ENCODE measurements around the gene CIDEA. TPM values are rescaled to one million over a fixed set of nuclear protein-coding genes. Genes with fewer than 3 reads are reported as not detected.

Gene CIDEA
- total RNA-seq, 1 donor from 2014 or later, result 0.97 TPM

- Mint-ChIP-seq H3K4me1 (ENCODE audit: unreplicated experiment) (peaks cover 22% of the 10 kb centered on the region), H3K27me3 (ENCODE audit: unreplicated experiment) (peaks cover 25% of the 10 kb centered on the region), H3K36me3 (ENCODE audit: low read depth, unreplicated experiment) (no peaks in the 10 kb centered on the region), H3K9me3 (ENCODE audit: unreplicated experiment) (no peaks in the 10 kb centered on the region), H3K4me3 (ENCODE audit: unreplicated experiment) (no peak overlapping the region), H3K27ac (ENCODE audit: unreplicated experiment) (no peak overlapping the region)
- DNase-seq (ENCODE audit: low spot score), result no peak
- no peak for TF ChIP-seq CTCF (IDR thresholded peaks at IDR 0.05; ENCODE audit: unreplicated experiment)
These were observed 2.9 kb upstream of the CIDEA start for GRCh38 chr18:12251311-12251710.

GRCh38 chr18:12252061-12252460 lies 2.1 kb upstream of the CIDEA start:
- no peak overlapping the region for H3K27ac Mint-ChIP-seq (ENCODE audit: unreplicated experiment)
- no peaks in the 10 kb centered on the region for H3K36me3 Mint-ChIP-seq (ENCODE audit: low read depth, unreplicated experiment)
- peaks cover 25% of the 10 kb centered on the region for H3K27me3 Mint-ChIP-seq (ENCODE audit: unreplicated experiment)
- H3K4me1 Mint-ChIP-seq (ENCODE audit: unreplicated experiment), result peaks cover 29% of the 10 kb centered on the region
- H3K4me3 Mint-ChIP-seq (ENCODE audit: unreplicated experiment), result no peak overlapping the region
- no peak for DNase-seq (ENCODE audit: low spot score)
- TF ChIP-seq CTCF (IDR thresholded peaks at IDR 0.05; ENCODE audit: unreplicated experiment), result no peak
- H3K9me3 Mint-ChIP-seq (ENCODE audit: unreplicated experiment), result no peaks in the 10 kb centered on the region

GRCh38 chr18:12253027-12253426 lies 1.1 kb upstream of the CIDEA start:
- Mint-ChIP-seq H3K36me3 (ENCODE audit: low read depth, unreplicated experiment) (no peaks in the 10 kb centered on the region), H3K9me3 (ENCODE audit: unreplicated experiment) (no peaks in the 10 kb centered on the region), H3K27me3 (ENCODE audit: unreplicated experiment) (peaks cover 22% of the 10 kb centered on the region), H3K4me3 (ENCODE audit: unreplicated experiment) (no peak overlapping the region), H3K4me1 (ENCODE audit: unreplicated experiment) (peaks cover 39% of the 10 kb centered on the region), H3K27ac (ENCODE audit: unreplicated experiment) (no peak overlapping the region)
- no peak for DNase-seq (ENCODE audit: low spot score)
- no peak for TF ChIP-seq CTCF (IDR thresholded peaks at IDR 0.05; ENCODE audit: unreplicated experiment)

GRCh38 chr18:12253663-12254135 lies 462 bp upstream of the CIDEA start:
- H3K9me3 Mint-ChIP-seq (ENCODE audit: unreplicated experiment), result no peaks in the 10 kb centered on the region
- H3K4me3 Mint-ChIP-seq (ENCODE audit: unreplicated experiment), result peak overlapping the region; percentile 47
- H3K4me1 Mint-ChIP-seq (ENCODE audit: unreplicated experiment), result peaks cover 43% of the 10 kb centered on the region
- peaks cover 22% of the 10 kb centered on the region for H3K27me3 Mint-ChIP-seq (ENCODE audit: unreplicated experiment)
- no peak for TF ChIP-seq CTCF (IDR thresholded peaks at IDR 0.05; ENCODE audit: unreplicated experiment)
- DNase-seq (ENCODE audit: low spot score), result no peak
- H3K36me3 Mint-ChIP-seq (ENCODE audit: low read depth, unreplicated experiment), result no peaks in the 10 kb centered on the region
- no peak overlapping the region for H3K27ac Mint-ChIP-seq (ENCODE audit: unreplicated experiment)

- H3K27ac Mint-ChIP-seq (ENCODE audit: unreplicated experiment), result no peak overlapping the region
- no peak overlapping the region for H3K4me3 Mint-ChIP-seq (ENCODE audit: unreplicated experiment)
- TF ChIP-seq CTCF (IDR thresholded peaks at IDR 0.05; ENCODE audit: unreplicated experiment), result no peak
- H3K36me3 Mint-ChIP-seq (ENCODE audit: low read depth, unreplicated experiment), result no peaks in the 10 kb centered on the region
- peaks cover 46% of the 10 kb centered on the region for H3K4me1 Mint-ChIP-seq (ENCODE audit: unreplicated experiment)
- H3K9me3 Mint-ChIP-seq (ENCODE audit: unreplicated experiment), result no peaks in the 10 kb centered on the region
- DNase-seq (ENCODE audit: low spot score), result no peak
- peaks cover 22% of the 10 kb centered on the region for H3K27me3 Mint-ChIP-seq (ENCODE audit: unreplicated experiment)
These were observed 805 bp downstream of the CIDEA start for GRCh38 chr18:12254820-12255511.

Data from endothelial cell (in vitro differentiated cells).